ENCODE results near the gene LTBP1.

- TF ChIP-seq CTCF (IDR thresholded peaks at IDR 0.05) (no peak), HDAC2 (IDR thresholded peaks at IDR 0.05) (no peak)
Measured at GRCh38 chr2:33334083-33334482, 387.3 kb downstream of the LTBP1 start.
